ENCODE measurements around the gene NCBP1.
A peak's percentile ranks its signal among the peaks of the same experiment; 100 is the strongest.
"Not testable (repeated sequence)": the region's sequence is repeated elsewhere in the genome, so short reads cannot be mapped to it uniquely, and the experiment has no call there.

Gene NCBP1, protein sequence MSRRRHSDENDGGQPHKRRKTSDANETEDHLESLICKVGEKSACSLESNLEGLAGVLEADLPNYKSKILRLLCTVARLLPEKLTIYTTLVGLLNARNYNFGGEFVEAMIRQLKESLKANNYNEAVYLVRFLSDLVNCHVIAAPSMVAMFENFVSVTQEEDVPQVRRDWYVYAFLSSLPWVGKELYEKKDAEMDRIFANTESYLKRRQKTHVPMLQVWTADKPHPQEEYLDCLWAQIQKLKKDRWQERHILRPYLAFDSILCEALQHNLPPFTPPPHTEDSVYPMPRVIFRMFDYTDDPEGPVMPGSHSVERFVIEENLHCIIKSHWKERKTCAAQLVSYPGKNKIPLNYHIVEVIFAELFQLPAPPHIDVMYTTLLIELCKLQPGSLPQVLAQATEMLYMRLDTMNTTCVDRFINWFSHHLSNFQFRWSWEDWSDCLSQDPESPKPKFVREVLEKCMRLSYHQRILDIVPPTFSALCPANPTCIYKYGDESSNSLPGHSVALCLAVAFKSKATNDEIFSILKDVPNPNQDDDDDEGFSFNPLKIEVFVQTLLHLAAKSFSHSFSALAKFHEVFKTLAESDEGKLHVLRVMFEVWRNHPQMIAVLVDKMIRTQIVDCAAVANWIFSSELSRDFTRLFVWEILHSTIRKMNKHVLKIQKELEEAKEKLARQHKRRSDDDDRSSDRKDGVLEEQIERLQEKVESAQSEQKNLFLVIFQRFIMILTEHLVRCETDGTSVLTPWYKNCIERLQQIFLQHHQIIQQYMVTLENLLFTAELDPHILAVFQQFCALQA

DNA sequence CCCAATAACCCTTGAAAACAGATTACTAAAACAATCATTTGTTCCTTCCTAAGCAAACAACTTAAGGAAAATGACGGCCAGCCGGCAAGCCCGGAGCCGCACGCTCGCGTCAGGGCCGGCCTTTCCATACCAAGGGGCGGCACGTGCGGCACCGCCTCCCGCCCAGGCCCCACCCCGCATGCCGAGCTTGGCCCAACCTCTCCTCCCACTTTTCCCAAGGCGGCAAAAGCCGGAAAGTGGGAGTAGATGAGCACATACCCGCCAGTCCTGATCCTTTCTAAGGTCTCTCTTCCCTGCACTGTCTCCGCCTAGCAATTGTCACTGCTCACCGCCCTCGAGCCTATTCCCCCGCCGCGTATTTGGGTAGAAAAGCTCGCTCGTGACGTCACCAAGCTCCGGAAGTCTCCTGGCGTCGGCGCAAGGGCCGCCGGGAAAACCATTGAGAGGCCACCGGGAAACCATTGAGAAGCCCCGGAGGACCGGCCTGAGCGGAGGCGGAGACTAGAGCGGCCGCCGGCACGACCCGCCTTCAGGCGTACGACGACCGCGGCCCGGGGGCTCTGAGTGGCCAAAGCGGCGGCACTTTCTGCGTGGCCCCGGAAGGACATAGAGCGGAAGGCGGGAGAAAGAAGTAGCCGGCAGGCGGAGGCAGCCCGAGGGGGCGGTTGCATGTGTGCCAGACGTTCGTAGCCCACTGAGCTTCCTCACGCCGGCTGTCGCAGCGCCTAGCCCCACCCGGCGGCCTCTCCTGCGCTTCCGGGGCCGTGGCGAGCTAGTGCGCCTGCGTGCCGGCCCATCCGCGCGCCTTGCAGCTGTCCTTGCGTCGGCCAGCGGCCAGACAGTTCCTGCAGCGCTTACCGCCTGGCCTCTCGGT is at the start of gene NCBP1, which contains the start of gene TSTD2:
Gene NCBP1, plus strand, starts transcription at position 837 of the 874 bp plus-strand sequence. CDS start 61 bp downstream, outside the sequence.
Gene TSTD2, minus strand, starts transcription at position 384 of the 874 bp plus-strand sequence. CDS start 5,806 bp downstream, outside the sequence.
- peak; percentile 93 for DNase-seq

DNA sequence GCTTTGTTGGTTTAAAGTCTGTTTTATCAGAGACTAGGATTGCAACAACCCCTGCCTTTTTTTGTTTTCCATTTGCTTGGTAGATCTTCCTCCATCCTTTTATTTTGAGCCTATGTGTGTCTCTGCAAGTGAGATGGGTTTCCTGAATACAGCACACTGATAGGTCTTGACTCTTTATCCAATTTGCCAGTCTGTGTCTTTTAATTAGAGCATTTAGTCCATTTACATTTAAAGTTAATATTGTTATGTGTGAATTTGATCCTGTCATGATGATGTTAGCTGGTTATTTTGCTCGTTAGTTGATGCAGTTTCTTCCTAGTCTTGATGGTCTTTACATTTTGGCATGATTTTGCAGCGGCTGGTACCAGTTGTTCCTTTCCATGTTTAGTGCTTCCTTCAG is 48.8 kb upstream of the NCBP1 start:
- not testable (repeated sequence) for DNase-seq

- DNase-seq, result not testable (repeated sequence)
Measured at GRCh38 chr9:97586909-97587308, 46.7 kb upstream of the NCBP1 start.

- DNase-seq, result no peak
Measured at GRCh38 chr9:97591535-97591934, 42.1 kb upstream of the NCBP1 start.

DNA sequence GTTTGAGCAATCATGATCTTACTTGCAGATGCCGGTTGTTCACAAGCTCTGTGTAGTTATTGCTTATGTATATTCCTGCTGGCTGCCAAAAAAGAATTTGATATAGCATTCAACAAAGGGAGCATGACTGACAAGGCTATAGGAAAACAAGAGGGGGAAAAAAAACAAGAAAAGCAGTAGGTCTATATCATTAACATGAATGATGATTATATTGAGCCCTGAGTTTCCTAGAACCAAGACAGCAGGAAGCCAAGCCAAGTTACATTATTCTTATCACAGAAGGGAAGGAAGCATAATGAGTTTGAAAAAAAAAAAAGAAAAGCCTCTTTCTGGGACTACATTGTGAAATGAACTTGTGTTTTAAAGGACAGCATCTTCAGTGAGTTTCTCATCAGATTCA is 41.5 kb upstream of the NCBP1 start:
- DNase-seq, result no peak

DNA sequence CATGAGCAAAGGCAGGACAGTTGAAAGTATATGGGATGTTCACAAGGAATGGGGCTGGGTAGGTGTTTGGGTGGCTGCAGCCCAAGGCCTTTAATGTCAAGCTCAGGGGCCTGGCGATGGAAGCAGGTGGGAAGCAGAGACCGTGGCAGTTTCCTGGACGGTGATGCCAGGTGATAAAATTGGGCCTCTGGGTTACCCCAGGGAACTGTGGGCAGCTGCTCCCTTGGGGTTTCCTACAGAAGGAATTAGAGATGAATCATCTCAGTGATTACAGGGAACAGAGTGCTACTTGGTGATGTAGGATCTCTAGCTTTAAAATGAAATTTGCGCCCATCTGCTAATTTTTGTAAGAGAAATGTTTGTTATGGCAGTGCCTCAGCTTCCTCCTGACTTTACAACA is 39.7 kb upstream of the NCBP1 start:
- DNase-seq, result no peak

DNA sequence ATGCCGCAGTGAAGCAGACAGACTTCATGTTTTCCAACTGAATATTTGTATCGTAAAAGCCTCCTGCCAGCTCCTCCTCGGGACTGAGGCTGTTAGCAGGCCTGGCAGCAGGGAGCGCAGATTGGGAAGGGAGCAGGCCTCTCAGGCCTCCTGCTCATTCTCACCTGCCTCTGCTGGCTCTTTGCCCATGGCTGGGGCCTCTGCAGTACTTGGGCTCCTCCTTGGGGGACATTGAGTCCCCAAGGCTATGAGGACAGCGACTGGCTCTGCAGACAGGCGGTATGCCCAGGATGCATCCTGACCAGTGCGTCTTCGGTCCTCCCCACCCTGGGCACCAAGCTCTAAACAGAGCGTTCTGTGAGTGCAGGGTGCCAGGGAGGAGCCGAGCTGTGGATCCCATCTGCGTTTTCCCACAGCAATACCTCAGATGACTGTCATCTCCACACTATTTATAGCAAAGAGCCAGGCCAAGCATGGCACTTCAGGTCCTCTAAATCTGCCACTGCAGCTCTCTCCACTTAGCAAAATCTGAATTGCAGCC is 39.2 kb upstream of the NCBP1 start:
- DNase-seq, result no peak

GRCh38 chr9:97596906-97597305 is 36.7 kb upstream of the NCBP1 start:
- no peak for DNase-seq

DNA sequence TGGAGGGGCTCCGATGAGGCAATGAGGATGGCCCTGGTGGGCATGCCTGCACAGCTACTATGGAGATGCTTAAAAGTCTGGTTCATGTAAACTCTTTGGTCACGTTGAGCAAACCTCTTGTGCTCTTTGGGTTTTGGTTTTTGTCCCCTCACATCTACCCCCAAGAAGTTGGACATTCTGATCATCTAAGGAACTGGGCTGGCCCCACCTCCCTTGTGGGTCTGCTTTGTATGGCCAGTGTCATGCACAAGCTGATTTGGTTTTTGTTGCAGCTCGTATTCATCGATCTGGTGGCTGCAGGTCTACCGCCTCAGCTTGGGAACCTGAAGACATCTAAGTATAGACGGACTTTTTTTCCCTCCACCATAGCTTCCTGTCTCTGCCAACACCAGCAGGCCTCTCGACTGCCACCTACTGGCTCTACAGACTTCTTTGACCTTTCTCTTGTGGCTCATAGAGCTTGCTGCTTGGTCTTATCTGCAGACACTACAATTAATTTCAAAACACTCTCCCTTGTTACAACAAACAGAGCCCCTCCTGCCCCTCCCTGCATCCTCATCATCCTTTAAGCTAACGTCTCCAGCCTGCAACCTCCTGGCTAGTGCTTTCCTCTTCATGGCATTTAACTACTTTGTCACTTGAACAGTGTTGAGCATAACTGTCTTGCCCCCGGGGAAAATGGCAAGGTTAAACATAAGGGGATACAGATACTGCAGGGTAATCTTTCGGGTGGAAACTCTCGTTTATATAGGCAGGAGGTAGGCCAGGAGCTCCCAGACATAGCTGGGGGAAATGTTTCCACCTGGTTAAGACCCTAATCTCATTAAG is 34.9 kb upstream of the NCBP1 start:
- peak; percentile 52 for DNase-seq

DNA sequence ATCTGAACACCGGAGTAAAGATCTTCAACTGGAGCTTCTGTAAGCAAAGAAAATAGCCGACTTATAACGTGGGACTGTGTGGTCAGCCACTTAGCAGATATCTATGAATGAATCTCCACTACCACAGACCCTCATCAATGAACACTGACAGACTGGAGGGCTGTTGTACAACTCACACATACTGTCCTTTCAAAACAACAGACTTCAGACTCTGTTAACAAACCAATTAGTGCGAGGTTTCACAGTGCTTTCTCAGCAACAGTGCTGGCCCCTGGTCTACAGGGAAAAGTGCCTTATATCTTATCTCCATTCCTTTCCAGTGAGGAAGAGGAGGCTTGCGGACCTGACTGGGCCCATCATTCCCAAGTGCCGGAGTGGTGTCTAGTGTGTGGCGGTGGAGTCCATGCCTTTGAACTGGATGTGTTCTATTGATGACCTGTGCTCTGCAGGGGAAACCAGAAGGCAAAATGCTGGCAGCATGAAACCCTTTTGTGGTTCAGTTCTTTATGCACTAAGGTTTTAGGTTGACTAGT is 34.2 kb upstream of the NCBP1 start:
- no peak for DNase-seq

DNA sequence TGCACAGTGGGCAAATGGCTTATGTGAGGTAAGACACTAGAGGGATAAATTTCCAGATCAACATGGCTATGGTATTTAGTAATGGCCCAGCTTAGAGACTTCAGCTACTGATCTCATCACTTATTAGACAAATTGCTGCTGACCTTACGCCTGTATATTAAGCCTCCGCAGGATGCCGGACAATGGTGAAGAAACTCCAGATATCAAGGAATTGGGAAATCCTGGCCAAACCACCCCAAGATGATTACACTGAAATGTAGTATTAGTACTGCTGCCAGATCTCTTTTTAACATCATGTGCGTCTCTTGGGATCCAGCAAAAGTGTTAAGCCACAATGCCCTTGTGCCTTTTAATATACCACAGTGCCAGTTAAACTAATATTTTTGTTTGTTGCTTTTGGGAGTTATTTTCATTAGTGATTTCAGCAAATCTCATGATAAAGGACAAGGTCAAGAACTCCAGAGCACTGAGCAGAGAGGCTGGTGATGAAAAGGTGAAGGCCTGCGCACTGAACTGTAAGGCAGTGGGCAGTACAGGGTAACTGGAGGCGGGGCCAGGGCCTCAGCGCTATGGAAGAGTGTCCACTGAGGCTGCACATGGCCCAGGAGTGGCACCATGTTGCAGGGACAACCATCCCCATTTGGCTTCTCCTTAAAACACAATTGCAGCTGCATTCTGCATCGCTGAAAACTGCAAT is 32.9 kb upstream of the NCBP1 start:
- no peak for DNase-seq

GRCh38 chr9:97601228-97601898 is 32.3 kb upstream of the NCBP1 start:
- DNase-seq, result no peak

GRCh38 chr9:97602430-97602829 is 31.2 kb upstream of the NCBP1 start:
- no peak for DNase-seq

GRCh38 chr9:97604901-97605645 is 28.5 kb upstream of the NCBP1 start:
- DNase-seq, result no peak

GRCh38 chr9:97615439-97616072 is 18.1 kb upstream of the NCBP1 start:
- no peak for DNase-seq

DNA sequence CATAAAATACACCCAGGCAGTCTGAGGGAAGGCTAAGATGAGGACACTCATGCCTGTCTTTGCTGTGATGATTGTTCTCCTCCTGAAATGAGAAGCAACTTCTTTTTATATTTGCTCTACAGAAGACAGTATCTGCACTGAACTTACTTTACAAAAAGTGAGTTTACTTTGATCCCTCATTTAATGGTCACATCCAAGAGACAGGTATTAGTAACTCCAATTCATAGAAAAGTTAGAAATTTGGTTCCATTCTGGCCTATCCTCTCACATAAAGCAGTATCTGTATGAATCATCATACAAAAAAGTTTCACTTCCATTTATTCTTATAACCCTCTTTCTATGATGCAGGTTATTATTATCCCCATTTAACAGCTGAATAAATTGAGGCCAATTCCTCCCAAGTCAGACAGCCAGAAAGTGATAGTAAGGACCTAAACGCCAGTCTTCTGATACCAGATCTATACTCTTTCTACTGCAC is 15.6 kb upstream of the NCBP1 start:
- no peak for DNase-seq

DNA sequence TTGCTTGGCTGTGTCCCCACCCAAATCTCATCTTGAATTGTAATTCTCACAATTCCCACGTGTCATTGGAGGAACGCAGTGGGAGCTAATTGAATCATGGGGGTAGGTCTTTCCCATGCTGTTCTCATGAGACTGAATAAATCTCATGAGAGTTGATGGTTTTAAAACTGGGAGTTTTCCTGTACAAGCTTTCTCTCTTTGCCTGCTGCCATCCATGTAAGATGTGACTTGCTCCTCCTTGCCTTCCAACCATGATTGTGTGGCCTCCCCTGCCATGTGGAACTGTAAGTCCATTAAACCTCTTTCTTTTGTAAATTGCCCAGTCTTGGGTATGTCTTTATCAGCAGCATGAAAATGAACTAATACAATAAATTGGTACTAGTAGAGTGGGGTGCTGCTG is 13.6 kb upstream of the NCBP1 start:
- DNase-seq, result not testable (repeated sequence)

DNA sequence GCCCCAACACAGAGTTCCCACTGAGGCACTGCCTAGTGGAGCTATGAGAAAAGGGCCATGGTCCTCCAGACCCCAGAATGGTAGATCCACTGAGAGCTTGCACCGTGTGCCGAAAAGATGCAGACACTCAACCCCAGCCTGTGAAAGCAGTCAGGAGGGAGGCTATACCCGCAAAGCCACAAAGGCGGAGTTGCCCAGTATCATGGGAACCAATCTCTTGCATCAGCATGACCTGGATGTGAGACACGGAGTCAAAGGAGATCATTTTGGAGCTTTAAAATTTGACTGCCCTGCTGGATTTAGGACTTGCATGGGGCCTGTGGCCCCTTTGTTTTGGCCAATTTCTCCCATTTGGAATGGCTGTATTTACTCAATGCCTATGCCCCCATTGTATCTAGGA is 11.1 kb upstream of the NCBP1 start:
- DNase-seq, result not testable (repeated sequence)

DNA sequence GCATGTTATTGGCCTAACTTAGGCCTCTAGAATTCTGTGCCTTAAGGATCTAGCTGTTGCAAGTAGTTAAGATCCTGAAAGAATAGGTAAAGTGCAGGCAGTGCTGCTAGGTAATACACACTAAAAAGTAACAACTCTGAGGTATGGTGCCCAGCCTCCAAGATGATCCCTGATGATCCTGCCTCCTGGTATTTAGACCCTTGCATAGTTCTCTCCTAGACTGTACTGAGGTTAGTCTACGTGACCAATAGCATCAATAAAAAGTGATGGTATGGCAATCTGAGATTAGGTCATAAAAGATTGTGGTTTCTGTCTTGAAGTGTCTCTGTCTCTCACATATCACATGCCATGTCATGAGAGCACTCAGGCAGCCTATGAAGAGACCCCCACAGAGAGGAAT is 9.7 kb upstream of the NCBP1 start:
- no peak for DNase-seq

All from activated T-cell treated with anti-CD3 and anti-CD28 coated beads, Interleukin-2, amount 50 U/mL, for 1 hour (primary cell).